Measurements from ENCODE around the gene SOCS7.

The SOCS7 gene

GRCh38 chr17:38442548-38442947, 90.9 kb downstream of the SOCS7 start:
- DNase-seq = no peak

GRCh38 chr17:38443356-38444031, 91.8 kb downstream of the SOCS7 start:
- DNase-seq = no peak

- DNase-seq = peak; percentile 80
Measured at GRCh38 chr17:38444151-38444550, 92.5 kb downstream of the SOCS7 start.

- DNase-seq = peak; percentile 41
Measured at GRCh38 chr17:38447502-38448085, 96.0 kb downstream of the SOCS7 start.

- no peak for DNase-seq
Measured at GRCh38 chr17:38448208-38448771, 96.6 kb downstream of the SOCS7 start.

GRCh38 chr17:38449364-38449763, 97.7 kb downstream of the SOCS7 start:
- no peak for DNase-seq

GRCh38 chr17:38450557-38451029, 98.9 kb downstream of the SOCS7 start:
- DNase-seq = no peak

GRCh38 chr17:38451030-38451839, 99.6 kb downstream of the SOCS7 start:
- DNase-seq = no peak

GRCh38 chr17:38451840-38452529, 100.3 kb downstream of the SOCS7 start:
- no peak for DNase-seq

- no peak for DNase-seq
Measured at GRCh38 chr17:38452719-38453118, 101.1 kb downstream of the SOCS7 start.

- DNase-seq = no peak
Measured at GRCh38 chr17:38453951-38454421, 102.3 kb downstream of the SOCS7 start.

GRCh38 chr17:38454532-38454931, 102.9 kb downstream of the SOCS7 start:
- DNase-seq = no peak
